SHP77 (cell line): ENCODE results near the gene RNF128.

Experiments
- DNase-seq, 2 experiments: peaks; one replicate each; lab custom pipeline; 2025; lab: John Stamatoyannopoulos, UW

The RNF128 gene

GRCh38 chrX:106726485-106727437 lies at the start of gene RNF128:
TSS of gene RNF128 (plus strand) at chrX:106726701. CDS start at chrX:106726914, 213 bp downstream.
- DNase-seq = peak; percentile 76 to 89

- no peak for DNase-seq
Measured at GRCh38 chrX:106680716-106681115, 45.8 kb upstream of the RNF128 start.

- DNase-seq = peak in 1 of 2 experiments; percentile 0
Measured at GRCh38 chrX:106684207-106684606, 42.3 kb upstream of the RNF128 start.

GRCh38 chrX:106692425-106693065 lies 34.0 kb upstream of the RNF128 start:
- DNase-seq = no peak

- DNase-seq = no peak
Measured at GRCh38 chrX:106696502-106696901, 30.0 kb upstream of the RNF128 start.

- DNase-seq = no peak
Measured at GRCh38 chrX:106698693-106699092, 27.8 kb upstream of the RNF128 start.

GRCh38 chrX:106702636-106703035 lies 23.9 kb upstream of the RNF128 start:
- no peak for DNase-seq

GRCh38 chrX:106706466-106706865 lies 20.0 kb upstream of the RNF128 start:
- no peak for DNase-seq

- DNase-seq = no peak
Measured at GRCh38 chrX:106707771-106708454, 18.6 kb upstream of the RNF128 start.

- DNase-seq = no peak
Measured at GRCh38 chrX:106710771-106711170, 15.7 kb upstream of the RNF128 start.

GRCh38 chrX:106711375-106711774 lies 15.1 kb upstream of the RNF128 start:
- DNase-seq = no peak

- DNase-seq = no peak
Measured at GRCh38 chrX:106716004-106716403, 10.5 kb upstream of the RNF128 start.

GRCh38 chrX:106716463-106716862 lies 10.0 kb upstream of the RNF128 start:
- DNase-seq = no peak

GRCh38 chrX:106718709-106719108 lies 7.8 kb upstream of the RNF128 start:
- peak; percentile 34 to 51 for DNase-seq

GRCh38 chrX:106725931-106726330 lies 570 bp upstream of the RNF128 start:
- DNase-seq = peak in 1 of 2 experiments; percentile 5

GRCh38 chrX:106728337-106728736 lies 1.8 kb downstream of the RNF128 start:
- DNase-seq = no peak

GRCh38 chrX:106730401-106730800 lies 3.9 kb downstream of the RNF128 start:
- peak in 1 of 2 experiments; percentile 29 for DNase-seq

- no peak for DNase-seq
Measured at GRCh38 chrX:106731590-106731989, 5.1 kb downstream of the RNF128 start.

GRCh38 chrX:106734827-106735226 lies 8.3 kb downstream of the RNF128 start:
- DNase-seq = no peak

- DNase-seq = no peak
Measured at GRCh38 chrX:106740193-106740780, 13.8 kb downstream of the RNF128 start.

GRCh38 chrX:106742193-106742592 lies 15.7 kb downstream of the RNF128 start:
- no peak for DNase-seq

GRCh38 chrX:106742805-106743204 lies 16.3 kb downstream of the RNF128 start:
- DNase-seq = no peak
